ENCODE measurements around the gene DEPP1.

Gene DEPP1

GRCh38 chr10:44969854-44970253 is 8.8 kb downstream of the DEPP1 start:
- no peaks in the 10 kb centered on the region for H3K36me3 ChIP-seq
- H3K9me3 ChIP-seq = no peaks in the 10 kb centered on the region
- H3K4me1 ChIP-seq = no peaks in the 10 kb centered on the region
- DNase-seq = no peak
- H3K27me3 ChIP-seq = no peaks in the 10 kb centered on the region
- no peak overlapping the region for H3K4me3 ChIP-seq (ENCODE audit: low read depth, low read length)
- TF ChIP-seq CTCF (IDR thresholded peaks at IDR 0.05; ENCODE audit: low read depth, low read length) = no peak

DNA sequence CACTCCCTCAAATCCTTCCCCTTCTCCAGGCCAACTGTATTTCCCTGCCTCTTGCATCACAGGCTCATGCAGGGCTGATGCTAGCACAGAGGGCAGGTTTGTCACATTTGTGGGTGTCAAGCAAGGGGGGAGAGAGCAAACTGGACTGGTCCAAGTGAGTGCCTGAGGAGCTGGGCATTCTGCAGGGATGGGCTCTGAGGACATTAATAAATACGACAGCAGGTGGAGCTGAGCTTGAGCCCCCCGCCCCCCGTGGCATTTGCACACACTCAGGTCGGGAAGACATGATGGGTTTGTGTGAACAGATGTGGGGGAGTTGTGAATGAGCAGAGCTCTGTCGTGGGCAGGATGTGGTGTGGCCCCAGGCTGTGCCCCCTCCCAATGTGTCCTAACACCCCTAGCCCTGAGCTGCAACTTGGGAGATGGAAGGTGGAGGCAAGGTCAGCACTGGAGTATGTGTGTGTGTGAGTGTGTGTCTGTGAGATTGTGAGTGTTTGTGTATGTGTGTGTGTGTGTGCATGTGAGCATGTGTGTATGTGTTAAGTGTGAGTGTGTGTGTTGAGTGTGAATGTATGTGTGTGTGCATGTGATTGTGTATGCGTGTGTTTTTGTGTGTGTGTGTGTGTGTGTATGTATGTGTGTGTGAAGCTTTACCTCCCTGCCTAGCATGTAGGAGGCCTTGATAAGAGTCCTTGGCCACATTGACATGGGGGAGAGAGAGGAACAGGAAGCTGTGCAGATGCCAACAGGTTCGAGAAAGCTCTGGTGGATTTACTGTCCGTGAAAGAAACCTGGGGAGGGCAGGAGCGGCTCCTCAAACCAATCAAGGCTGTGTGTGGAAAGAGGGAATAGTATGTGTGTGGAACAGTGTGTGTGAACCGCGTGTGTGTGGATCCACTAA is 9.9 kb downstream of the DEPP1 start:
- no peak overlapping the region for H3K4me3 ChIP-seq (ENCODE audit: low read depth, low read length)
- no peak for DNase-seq
- H3K4me1 ChIP-seq = peaks cover 6% of the 10 kb centered on the region; the same call in 1 of the 2 replicates
- H3K9me3 ChIP-seq = no peaks in the 10 kb centered on the region
- no peaks in the 10 kb centered on the region for H3K36me3 ChIP-seq
- no peak for TF ChIP-seq CTCF (IDR thresholded peaks at IDR 0.05; ENCODE audit: low read depth, low read length)
- no peaks in the 10 kb centered on the region for H3K27me3 ChIP-seq

DNA sequence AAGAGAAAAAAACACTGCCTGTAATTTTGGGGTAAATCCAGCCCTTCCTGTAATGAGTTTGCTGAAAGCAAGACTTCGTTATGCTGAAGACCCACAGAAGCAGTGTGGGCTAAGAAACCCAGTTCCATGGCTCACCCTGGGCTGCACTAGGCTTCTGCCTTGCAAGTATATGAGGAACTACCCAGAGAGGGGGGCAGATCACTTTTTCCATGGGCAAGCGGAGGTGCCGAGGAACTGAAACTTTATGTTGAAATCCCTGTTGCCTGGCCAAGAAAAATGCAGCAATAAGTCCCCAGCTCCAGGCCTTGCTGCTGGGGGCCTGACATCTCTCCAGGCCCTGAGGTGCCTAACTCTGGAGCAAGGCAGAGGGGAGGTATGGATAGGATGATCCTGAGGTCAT is 10.5 kb downstream of the DEPP1 start:
- peaks cover 9% of the 10 kb centered on the region; the same call in 1 of the 2 replicates for H3K4me1 ChIP-seq
- no peak for TF ChIP-seq CTCF (IDR thresholded peaks at IDR 0.05; ENCODE audit: low read depth, low read length)
- H3K27me3 ChIP-seq = no peaks in the 10 kb centered on the region
- no peak overlapping the region for H3K4me3 ChIP-seq (ENCODE audit: low read depth, low read length)
- DNase-seq = no peak
- no peaks in the 10 kb centered on the region for H3K9me3 ChIP-seq
- H3K36me3 ChIP-seq = no peaks in the 10 kb centered on the region

DNA sequence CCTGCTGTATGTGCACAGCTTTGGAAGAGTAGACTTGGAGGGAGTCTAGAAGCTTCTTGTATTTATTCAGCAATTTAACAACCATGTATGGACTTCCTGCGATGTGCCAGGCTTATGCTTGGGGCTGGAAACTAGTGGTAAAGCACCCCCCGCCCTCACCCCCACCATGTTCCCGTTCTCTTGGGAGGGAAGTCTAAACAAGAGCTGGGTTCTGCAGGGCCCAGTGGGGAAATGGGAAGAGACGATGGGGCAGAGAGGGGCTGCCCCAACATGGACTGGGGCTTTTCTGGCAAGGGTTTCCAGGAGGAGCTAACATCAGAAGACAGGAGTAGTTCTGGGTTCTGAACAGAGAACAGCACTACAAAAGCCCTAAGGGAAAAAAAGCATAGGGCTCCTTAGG is 11.0 kb downstream of the DEPP1 start:
- Histone ChIP-seq H3K9me3 (no peaks in the 10 kb centered on the region), H3K27me3 (no peaks in the 10 kb centered on the region), H3K4me1 (peaks cover 9% of the 10 kb centered on the region; the same call in 1 of the 2 replicates), H3K36me3 (no peaks in the 10 kb centered on the region), H3K4me3 (ENCODE audit: low read depth, low read length) (no peak overlapping the region)
- no peak for DNase-seq
- TF ChIP-seq CTCF (IDR thresholded peaks at IDR 0.05; ENCODE audit: low read depth, low read length) = no peak

DNA sequence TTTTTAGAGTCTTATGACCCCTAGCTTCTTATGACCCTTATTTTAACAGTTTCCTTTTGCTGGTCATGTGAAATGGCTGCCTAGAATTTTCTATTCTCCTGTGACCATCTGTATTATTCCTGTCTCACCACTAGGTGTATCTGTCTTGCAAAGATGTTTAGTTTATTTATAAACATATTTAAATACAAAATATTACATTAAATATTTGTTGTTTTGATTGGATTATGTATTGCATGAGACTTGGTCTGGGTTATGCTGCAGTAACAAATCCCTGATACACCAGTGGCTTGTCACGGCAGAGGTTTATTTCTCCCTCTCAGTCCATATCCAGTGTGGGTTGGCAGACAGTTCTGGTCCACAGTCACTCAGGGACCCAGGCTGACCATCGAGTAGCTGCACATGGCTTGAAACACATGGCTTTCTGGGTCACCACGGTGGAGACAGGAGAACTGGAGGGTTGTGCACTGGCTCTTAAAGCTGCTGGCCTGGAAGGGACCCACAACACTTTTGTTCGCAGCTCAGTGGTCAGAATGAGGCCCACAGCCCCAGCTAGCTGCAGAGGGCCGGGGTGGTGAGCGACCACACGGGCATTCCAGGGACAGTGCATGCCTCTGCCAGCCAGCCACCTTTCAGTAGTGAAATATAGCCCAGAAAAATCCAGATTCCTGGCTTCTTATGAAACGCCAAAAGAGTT is 11.6 kb downstream of the DEPP1 start:
- no peak for DNase-seq

More for the DNA sequence above, 11.6 kb downstream of the DEPP1 start:
- no peaks in the 10 kb centered on the region for H3K36me3 ChIP-seq
- H3K4me1 ChIP-seq = peaks cover 9% of the 10 kb centered on the region; the same call in 1 of the 2 replicates
- peak; percentile 13; the same call in 1 of the 2 replicates for TF ChIP-seq CTCF (IDR thresholded peaks at IDR 0.05; ENCODE audit: low read depth, low read length)
- H3K4me3 ChIP-seq (ENCODE audit: low read depth, low read length) = no peak overlapping the region
- H3K27me3 ChIP-seq = no peaks in the 10 kb centered on the region
- H3K9me3 ChIP-seq = no peaks in the 10 kb centered on the region
